ENCODE results near the gene MAP4.
"Not testable (repeated sequence)": the region's sequence is repeated elsewhere in the genome, so short reads cannot be mapped to it uniquely, and the experiment has no call there.

The MAP4 gene

DNA sequence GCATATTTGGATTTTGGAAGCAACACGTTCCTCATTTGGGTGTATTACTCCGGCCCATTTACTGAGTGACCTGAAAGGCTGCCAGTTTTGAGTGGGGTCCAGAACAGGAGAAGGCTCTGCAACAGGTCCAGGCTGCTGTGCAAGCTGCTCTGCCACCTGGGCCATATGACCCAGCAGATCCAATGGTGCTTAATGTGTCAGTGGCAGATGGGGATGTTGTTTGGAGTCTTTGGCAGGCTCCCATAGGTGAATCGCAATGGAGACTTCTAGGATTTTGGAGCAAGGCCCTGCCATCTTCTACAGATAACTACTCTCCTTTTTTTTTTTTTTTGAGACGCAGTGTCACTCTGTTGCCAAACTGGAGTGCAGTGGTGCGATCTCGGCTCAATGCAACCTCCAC is 8.9 kb downstream of the MAP4 start:
- H3K9ac ChIP-seq (ENCODE audit: low read length); H3K27me3 ChIP-seq (ENCODE audit: control insufficient read depth, insufficient read depth, low read length); H3K4me3 ChIP-seq (ENCODE audit: low read length); H3K36me3 ChIP-seq (ENCODE audit: control insufficient read depth, insufficient read depth, low read length); H3K9me3 ChIP-seq (ENCODE audit: control insufficient read depth, low read length): not testable (repeated sequence)
- H3K4me1 ChIP-seq (ENCODE audit: control insufficient read depth, insufficient read depth, low read length): peaks cover 17% of the 10 kb centered on the region

DNA sequence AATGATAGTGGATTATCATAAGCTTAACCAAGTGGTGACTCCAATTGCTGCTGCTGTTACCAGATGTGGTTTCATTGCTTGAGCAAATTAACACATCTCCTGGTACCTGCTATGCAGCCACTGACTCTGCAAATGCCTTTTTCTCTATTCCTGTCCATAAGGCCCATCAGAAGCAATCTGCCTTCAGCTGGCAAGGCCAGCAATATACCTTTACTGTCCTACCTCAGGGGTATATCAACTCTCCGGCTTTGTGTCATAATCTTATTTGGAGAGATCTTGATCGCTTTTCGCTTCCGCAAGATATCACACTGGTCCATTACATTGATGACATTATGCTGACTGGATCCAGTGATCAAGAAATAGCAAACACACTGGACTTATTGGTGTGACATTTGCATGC is 9.4 kb downstream of the MAP4 start:
- H3K36me3 ChIP-seq (ENCODE audit: control insufficient read depth, insufficient read depth, low read length); H3K9me3 ChIP-seq (ENCODE audit: control insufficient read depth, low read length); H3K9ac ChIP-seq (ENCODE audit: low read length); H3K27me3 ChIP-seq (ENCODE audit: control insufficient read depth, insufficient read depth, low read length); H3K4me3 ChIP-seq (ENCODE audit: low read length): not testable (repeated sequence)
- peaks cover 11% of the 10 kb centered on the region for H3K4me1 ChIP-seq (ENCODE audit: control insufficient read depth, insufficient read depth, low read length)

DNA sequence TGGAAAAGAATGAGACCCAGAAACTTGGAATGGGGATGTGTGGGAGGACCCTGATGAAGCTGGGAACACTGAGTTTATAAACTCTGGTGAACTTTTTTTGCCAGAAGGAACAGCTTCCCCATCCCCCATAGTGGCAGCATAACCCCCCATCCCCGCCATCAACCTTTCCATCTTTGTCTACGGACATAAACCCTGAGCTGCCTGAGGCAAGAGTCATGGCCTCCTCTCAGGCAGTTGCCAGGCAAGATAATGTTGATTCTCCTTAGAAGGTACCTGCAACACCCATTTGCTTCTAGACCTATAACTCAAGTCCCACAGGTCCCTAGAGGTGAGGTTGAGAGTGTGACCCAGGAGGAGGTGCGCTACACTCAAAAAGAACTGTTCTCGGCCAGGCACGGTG is 11.5 kb downstream of the MAP4 start:
- Histone ChIP-seq H3K9ac (ENCODE audit: low read length) (no peak overlapping the region), H3K4me3 (ENCODE audit: low read length) (no peak overlapping the region), H3K36me3 (ENCODE audit: control insufficient read depth, insufficient read depth, low read length) (no peaks in the 10 kb centered on the region), H3K4me1 (ENCODE audit: control insufficient read depth, insufficient read depth, low read length) (peaks cover 1% of the 10 kb centered on the region), H3K9me3 (ENCODE audit: control insufficient read depth, low read length) (no peaks in the 10 kb centered on the region), H3K27me3 (ENCODE audit: control insufficient read depth, insufficient read depth, low read length) (no peaks in the 10 kb centered on the region)

DNA sequence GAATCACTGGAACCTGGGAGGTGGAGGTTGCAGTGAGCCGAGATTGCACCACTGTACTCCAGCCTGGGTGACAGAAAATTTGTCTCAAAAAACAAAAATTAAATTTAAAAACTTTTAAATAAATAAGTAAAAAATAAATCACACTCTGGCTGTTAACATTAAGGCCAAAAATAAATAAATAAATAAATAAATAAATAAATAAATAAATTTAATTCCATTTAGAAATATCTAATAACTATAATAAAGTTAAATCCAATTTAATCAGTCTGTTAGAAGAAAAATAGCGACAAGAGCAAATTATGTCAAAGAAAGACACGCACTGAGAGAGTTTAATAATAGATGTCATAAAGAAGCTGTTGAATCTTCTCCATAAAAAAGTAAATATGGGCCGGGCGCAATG is 13.4 kb downstream of the MAP4 start:
- no peaks in the 10 kb centered on the region for H3K27me3 ChIP-seq (ENCODE audit: control insufficient read depth, insufficient read depth, low read length)
- no peak overlapping the region for H3K9ac ChIP-seq (ENCODE audit: low read length)
- no peaks in the 10 kb centered on the region for H3K9me3 ChIP-seq (ENCODE audit: control insufficient read depth, low read length)
- H3K36me3 ChIP-seq (ENCODE audit: control insufficient read depth, insufficient read depth, low read length): no peaks in the 10 kb centered on the region
- no peaks in the 10 kb centered on the region for H3K4me1 ChIP-seq (ENCODE audit: control insufficient read depth, insufficient read depth, low read length)
- no peak overlapping the region for H3K4me3 ChIP-seq (ENCODE audit: low read length)

DNA sequence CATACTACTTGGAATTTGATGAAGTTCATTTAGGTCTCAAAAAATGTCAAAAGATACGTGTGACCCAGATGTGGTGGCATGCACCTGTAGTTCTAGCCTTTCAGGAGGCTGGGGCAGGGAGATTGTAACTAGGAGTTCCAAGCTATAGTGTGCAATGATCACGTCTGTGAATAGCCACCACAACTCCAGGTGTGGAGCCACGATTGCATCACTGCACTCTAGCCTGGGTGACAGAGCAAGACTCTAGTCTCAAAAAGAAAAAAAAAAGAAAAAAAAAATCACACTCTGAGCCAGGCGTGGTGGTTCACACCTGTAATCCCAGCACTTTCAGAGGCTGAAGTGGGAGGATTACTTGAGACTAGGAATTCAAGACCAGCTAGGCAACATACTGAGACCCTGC is 14.2 kb downstream of the MAP4 start:
- Histone ChIP-seq H3K27me3 (ENCODE audit: control insufficient read depth, insufficient read depth, low read length) (no peaks in the 10 kb centered on the region), H3K4me1 (ENCODE audit: control insufficient read depth, insufficient read depth, low read length) (no peaks in the 10 kb centered on the region), H3K36me3 (ENCODE audit: control insufficient read depth, insufficient read depth, low read length) (no peaks in the 10 kb centered on the region), H3K4me3 (ENCODE audit: low read length) (no peak overlapping the region), H3K9ac (ENCODE audit: low read length) (no peak overlapping the region), H3K9me3 (ENCODE audit: control insufficient read depth, low read length) (no peaks in the 10 kb centered on the region)

DNA sequence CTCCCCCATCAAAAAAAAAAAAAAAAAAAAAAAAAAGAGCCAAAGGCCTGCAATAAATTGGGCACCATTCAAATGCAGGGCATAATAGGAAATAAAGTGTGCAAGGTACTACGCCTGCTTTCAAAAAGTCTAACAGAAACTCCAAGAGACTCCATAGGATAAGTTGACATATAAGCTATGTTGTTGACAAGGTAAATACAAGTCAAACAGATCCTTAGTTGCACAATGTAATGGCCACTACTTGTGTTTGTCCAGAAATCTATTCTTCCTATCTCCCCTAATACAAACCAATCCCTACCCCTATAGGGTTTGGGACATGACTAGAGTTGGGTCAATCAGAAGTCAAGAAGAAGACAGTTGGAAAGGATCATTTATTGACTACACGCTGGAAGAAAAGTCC is 16.0 kb downstream of the MAP4 start:
- Histone ChIP-seq H3K4me1 (ENCODE audit: control insufficient read depth, insufficient read depth, low read length) (no peaks in the 10 kb centered on the region), H3K9ac (ENCODE audit: low read length) (no peak overlapping the region), H3K4me3 (ENCODE audit: low read length) (no peak overlapping the region), H3K9me3 (ENCODE audit: control insufficient read depth, low read length) (no peaks in the 10 kb centered on the region), H3K36me3 (ENCODE audit: control insufficient read depth, insufficient read depth, low read length) (no peaks in the 10 kb centered on the region), H3K27me3 (ENCODE audit: control insufficient read depth, insufficient read depth, low read length) (no peaks in the 10 kb centered on the region)

DNA sequence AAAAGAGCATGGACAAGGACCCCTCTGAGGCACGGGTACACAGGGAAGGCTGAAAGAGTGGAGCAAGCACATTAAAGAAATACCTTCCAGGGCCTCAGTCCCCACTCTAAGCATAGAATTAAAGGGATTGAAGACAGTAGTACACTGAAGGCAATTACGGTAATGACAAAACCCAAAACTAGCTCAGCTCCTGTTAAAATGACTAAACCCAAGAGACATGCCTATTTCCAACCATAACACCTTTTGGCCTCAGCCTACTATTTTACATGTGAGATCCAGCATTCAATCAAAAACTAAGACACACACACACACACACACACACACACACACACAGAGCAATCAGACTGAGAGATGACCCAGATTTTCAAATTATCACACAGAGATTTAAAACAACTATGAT is 19.8 kb downstream of the MAP4 start:
- no peak overlapping the region for H3K9ac ChIP-seq (ENCODE audit: low read length)
- H3K9me3 ChIP-seq (ENCODE audit: control insufficient read depth, low read length): no peaks in the 10 kb centered on the region
- no peaks in the 10 kb centered on the region for H3K4me1 ChIP-seq (ENCODE audit: control insufficient read depth, insufficient read depth, low read length)
- no peak overlapping the region for H3K4me3 ChIP-seq (ENCODE audit: low read length)
- no peaks in the 10 kb centered on the region for H3K36me3 ChIP-seq (ENCODE audit: control insufficient read depth, insufficient read depth, low read length)
- no peaks in the 10 kb centered on the region for H3K27me3 ChIP-seq (ENCODE audit: control insufficient read depth, insufficient read depth, low read length)

DNA sequence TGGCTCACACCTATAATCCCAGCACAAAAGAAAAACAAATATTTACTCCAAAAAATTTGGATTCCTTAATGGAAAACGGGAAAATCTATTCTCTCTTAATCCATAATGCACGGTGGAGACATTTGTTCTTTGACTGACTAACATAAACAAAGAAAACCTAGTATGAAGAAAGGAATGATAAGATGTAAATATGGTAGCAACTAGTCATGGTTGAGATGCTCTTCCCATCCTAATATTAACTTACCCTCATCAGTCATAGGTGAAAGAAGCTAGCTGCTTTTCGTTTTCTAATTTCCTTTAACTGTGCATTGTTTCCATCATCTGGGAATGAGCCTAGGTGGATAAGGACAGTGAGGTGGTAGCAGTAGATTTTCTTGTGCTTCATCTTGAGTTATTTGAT is 22.0 kb downstream of the MAP4 start:
- Histone ChIP-seq H3K9ac (ENCODE audit: low read length) (no peak overlapping the region), H3K4me3 (ENCODE audit: low read length) (no peak overlapping the region), H3K9me3 (ENCODE audit: control insufficient read depth, low read length) (no peaks in the 10 kb centered on the region), H3K4me1 (ENCODE audit: control insufficient read depth, insufficient read depth, low read length) (no peaks in the 10 kb centered on the region), H3K27me3 (ENCODE audit: control insufficient read depth, insufficient read depth, low read length) (no peaks in the 10 kb centered on the region), H3K36me3 (ENCODE audit: control insufficient read depth, insufficient read depth, low read length) (no peaks in the 10 kb centered on the region)

DNA sequence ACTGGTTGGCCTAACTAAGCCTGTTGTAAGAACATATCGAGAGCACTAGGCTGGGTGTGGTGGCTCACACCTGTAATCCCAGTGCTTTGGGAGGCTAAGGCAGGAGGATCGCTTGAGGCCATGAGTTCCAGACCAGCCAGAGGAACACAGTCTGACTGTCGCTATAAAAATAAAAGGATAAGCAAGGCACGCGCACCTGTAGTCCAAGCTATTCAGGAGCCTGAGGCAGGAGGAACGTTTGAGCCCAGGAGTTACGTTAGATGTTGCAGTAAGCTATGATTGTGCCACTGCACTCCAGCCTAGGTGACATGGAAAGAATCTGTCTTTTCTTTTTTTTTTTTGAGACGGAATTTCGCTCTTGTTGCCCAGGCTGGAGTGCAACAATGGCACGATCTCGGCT is 24.9 kb downstream of the MAP4 start:
- H3K36me3 ChIP-seq (ENCODE audit: control insufficient read depth, insufficient read depth, low read length): no peaks in the 10 kb centered on the region
- no peaks in the 10 kb centered on the region for H3K9me3 ChIP-seq (ENCODE audit: control insufficient read depth, low read length)
- no peaks in the 10 kb centered on the region for H3K4me1 ChIP-seq (ENCODE audit: control insufficient read depth, insufficient read depth, low read length)
- H3K27me3 ChIP-seq (ENCODE audit: control insufficient read depth, insufficient read depth, low read length): no peaks in the 10 kb centered on the region
- H3K9ac ChIP-seq (ENCODE audit: low read length): no peak overlapping the region
- no peak overlapping the region for H3K4me3 ChIP-seq (ENCODE audit: low read length)

DNA sequence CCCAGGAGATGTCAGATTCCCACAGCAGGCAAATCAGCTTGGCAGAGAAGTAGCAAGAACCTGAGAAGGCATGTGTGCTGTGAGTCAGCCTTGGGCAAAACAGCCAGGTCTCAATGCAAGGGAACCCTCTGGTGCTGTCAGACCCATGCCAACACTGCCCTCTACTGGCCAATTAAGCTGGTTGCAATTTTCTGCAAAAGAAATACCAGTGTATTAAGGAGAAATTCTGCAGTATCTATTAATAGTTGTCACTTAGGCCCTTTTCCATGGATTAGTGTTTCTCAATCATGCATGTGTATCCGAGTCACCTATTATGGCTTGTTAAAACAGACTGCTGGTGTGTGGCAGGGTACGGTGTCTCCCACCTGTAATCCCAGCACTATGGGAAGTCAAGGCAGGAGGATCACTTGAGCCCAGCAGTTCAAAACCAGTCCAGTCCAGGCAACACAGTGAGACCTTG is 26.2 kb downstream of the MAP4 start:
- H3K9me3 ChIP-seq (ENCODE audit: control insufficient read depth, low read length): no peaks in the 10 kb centered on the region
- H3K4me1 ChIP-seq (ENCODE audit: control insufficient read depth, insufficient read depth, low read length): peaks cover 6% of the 10 kb centered on the region
- H3K36me3 ChIP-seq (ENCODE audit: control insufficient read depth, insufficient read depth, low read length): no peaks in the 10 kb centered on the region
- H3K27me3 ChIP-seq (ENCODE audit: control insufficient read depth, insufficient read depth, low read length): no peaks in the 10 kb centered on the region
- no peak overlapping the region for H3K9ac ChIP-seq (ENCODE audit: low read length)
- H3K4me3 ChIP-seq (ENCODE audit: low read length): no peak overlapping the region

DNA sequence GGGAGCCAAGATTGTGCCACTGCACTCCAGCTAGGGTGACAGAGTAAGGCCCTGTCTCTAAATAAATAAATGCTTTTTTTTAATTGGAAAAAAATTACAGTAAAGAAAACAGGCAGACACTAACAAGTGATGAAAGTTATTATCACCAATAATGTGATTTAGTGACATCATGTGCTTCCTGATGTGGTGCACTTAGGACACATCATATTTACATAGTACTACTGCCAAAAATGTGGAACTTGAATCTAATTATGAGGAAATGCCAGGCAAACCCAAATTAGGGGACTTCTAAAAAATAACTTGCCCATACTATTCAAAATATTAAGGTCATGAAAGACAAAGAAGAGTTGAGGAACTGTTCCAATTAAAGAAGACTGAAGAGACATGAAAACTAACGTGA is 30.8 kb downstream of the MAP4 start:
- Histone ChIP-seq H3K4me3 (ENCODE audit: low read length) (no peak overlapping the region), H3K4me1 (ENCODE audit: control insufficient read depth, insufficient read depth, low read length) (peaks cover 11% of the 10 kb centered on the region), H3K36me3 (ENCODE audit: control insufficient read depth, insufficient read depth, low read length) (no peaks in the 10 kb centered on the region), H3K9ac (ENCODE audit: low read length) (no peak overlapping the region), H3K9me3 (ENCODE audit: control insufficient read depth, low read length) (no peaks in the 10 kb centered on the region), H3K27me3 (ENCODE audit: control insufficient read depth, insufficient read depth, low read length) (no peaks in the 10 kb centered on the region)

DNA sequence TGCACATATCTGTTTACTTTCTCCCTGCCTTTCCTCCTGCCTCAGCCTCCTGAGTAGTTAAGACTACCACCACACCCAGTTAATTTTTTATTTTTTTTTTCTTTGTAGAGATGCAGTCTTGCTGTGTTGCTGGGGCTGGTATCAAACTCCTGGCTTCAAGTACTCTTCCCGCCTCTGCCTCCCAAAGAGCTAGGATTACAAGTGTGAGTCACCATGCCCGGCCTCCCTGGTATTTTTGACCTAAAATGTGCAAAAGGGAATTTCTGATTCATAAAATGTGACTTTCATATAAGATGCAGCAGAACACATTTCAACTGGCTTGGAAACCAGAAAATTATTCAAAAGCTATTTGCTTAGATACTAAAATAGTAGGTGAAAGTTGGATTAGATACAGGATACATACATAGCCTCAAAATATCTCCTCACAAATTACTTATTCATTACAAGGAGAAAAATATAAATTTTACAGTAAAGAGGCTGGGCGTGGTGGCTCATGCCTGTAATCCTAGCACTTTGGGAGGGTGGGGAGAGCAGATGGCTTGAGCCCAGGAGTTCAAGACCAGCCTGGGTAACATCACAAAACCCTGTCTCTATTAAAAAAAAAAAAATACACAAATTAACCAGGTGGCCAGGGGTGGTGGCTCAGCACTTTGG is 32.0 kb downstream of the MAP4 start:
- peaks cover 11% of the 10 kb centered on the region for H3K4me1 ChIP-seq (ENCODE audit: control insufficient read depth, insufficient read depth, low read length)
- H3K4me3 ChIP-seq (ENCODE audit: low read length): no peak overlapping the region
- no peak overlapping the region for H3K9ac ChIP-seq (ENCODE audit: low read length)
- no peaks in the 10 kb centered on the region for H3K9me3 ChIP-seq (ENCODE audit: control insufficient read depth, low read length)
- H3K27me3 ChIP-seq (ENCODE audit: control insufficient read depth, insufficient read depth, low read length): no peaks in the 10 kb centered on the region
- no peaks in the 10 kb centered on the region for H3K36me3 ChIP-seq (ENCODE audit: control insufficient read depth, insufficient read depth, low read length)

DNA sequence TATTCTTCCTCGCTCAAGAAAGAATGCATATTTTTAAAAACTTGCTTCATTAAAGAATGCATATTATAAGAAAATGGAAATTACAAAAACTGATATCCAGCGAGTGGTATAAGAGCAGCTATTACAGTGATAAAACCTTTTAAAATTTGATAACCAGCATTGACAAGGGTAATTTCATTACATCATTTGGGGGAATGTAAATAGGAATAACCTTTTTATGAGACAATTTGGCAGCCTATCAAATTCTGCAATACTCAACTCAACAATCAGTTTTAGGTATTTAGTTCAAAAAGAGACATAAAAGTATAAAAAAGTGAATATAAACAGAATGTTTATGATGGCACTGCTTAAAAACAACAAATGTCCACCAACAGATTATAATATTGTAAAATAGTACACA is 35.4 kb downstream of the MAP4 start:
- no peaks in the 10 kb centered on the region for H3K27me3 ChIP-seq (ENCODE audit: control insufficient read depth, insufficient read depth, low read length)
- H3K4me1 ChIP-seq (ENCODE audit: control insufficient read depth, insufficient read depth, low read length): peaks cover 11% of the 10 kb centered on the region
- H3K9ac ChIP-seq (ENCODE audit: low read length): no peak overlapping the region
- no peaks in the 10 kb centered on the region for H3K36me3 ChIP-seq (ENCODE audit: control insufficient read depth, insufficient read depth, low read length)
- no peaks in the 10 kb centered on the region for H3K9me3 ChIP-seq (ENCODE audit: control insufficient read depth, low read length)
- H3K4me3 ChIP-seq (ENCODE audit: low read length): no peak overlapping the region

All from mucosa of stomach (tissue), 1 donor.